HG03045 (cell line): ENCODE measurements around the gene ATRAID.

Experiments used
- ATAC-seq: cut with Tn5 transposase; IDR thresholded peaks from one replicate; pipeline ENCODE4 v1.9.1; 2021; ENCODE audit warnings: mild to moderate bottlenecking, moderate library complexity; ENCODE audit not compliant: unreplicated experiment

The ATRAID gene

DNA sequence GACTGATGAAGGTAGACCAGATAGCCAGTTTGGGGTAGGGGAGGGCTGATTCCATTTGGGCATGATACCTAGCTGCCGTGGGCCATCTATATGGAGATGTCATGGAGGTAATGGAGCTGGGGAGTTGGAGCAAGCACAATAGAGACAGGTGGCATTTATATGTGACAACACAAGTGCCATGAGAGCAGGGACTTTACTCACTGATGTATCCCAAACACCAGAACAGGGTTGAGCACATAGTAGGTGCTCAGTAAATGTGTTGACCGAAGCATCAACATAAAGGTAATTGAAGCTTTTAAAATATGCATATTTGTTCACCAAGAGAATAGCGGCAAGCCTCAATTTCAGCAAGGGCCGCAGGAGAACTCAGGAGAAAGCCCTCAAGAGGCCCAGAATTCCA, 36.1 kb downstream of the ATRAID start:
- no peak for ATAC-seq

GRCh38 chr2:27249159-27249890, 37.5 kb downstream of the ATRAID start:
- no peak for ATAC-seq

GRCh38 chr2:27249891-27250651, 38.2 kb downstream of the ATRAID start:
- no peak for ATAC-seq

DNA sequence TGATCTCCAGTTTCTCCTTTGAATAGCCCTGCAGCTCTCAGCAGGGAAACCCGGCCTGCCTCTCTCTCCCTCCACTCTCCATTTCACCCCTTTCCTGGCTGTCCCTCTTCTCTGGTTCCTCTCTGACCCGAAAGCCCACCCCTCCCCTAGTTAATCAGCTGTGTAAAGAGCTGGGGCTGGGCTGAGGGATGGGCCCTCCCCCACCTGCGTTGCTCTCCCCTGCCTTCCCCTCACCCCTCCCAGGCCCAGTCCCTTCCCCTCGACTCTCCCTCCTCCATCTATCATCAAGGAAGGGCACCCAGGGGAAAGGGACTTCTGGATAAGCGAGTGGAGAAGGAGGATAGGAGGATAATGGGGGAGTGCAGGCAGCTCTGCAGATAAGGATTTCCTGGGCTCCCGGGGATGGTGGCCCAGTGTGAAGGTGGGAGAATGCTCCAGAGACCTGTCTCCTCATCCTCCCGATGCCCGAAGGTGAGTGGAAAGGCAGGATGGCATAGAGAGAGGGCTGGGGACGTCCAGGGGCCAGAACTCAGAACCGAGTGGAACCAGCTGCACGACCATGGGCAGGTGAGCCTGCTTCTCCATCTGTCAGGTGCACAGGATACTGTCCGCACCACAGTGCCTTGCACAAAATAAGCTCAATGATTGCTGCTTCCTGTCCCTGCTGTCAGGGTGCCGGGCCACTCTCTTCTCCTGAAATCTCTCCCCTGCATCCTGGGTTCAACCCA, 39.0 kb downstream of the ATRAID start:
- ATAC-seq = no peak

GRCh38 chr2:27251766-27252165, 39.9 kb downstream of the ATRAID start:
- no peak for ATAC-seq

- no peak for ATAC-seq
Measured at GRCh38 chr2:27255187-27255586, 43.3 kb downstream of the ATRAID start.

DNA sequence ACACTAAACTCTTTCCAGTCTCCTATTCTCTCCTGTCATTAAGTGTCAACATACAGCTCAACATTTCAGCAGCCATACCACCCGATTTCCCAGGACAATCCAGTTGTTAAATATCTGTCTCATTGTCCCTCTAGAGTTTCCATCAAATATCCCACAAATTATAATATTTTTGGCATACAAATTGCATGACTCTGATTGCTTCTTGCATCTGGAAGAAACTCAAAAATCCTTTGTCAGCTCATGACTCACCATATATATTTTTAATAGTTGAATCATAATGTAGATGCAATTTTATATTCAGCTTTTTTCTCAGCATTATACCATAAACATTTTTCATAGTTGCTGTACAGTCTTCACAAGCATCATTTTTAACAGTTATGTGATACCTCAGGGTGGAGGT, 43.8 kb downstream of the ATRAID start:
- ATAC-seq = no peak

- no peak for ATAC-seq
Measured at GRCh38 chr2:27256855-27257454, 45.1 kb downstream of the ATRAID start.

DNA sequence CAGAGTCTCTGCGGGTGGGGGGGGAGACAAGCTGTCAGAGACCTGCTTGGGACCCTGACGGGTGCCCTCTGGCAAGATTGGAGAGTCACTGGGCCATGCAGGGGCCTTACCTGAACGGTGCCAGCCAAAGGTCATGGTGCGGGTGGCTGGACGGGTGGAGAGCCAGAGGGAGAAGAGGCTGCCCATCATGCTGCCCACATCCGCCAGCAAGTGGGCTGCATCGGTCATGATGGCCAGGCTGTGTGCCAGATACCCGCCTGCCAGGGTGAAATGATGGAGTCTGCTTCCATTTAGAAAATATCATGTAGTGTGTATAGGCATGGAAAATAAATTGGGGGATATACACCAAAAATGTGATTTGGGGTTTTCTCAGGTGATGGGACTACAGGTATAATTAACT, 46.2 kb downstream of the ATRAID start:
- ATAC-seq = no peak

GRCh38 chr2:27261241-27261925, 49.5 kb downstream of the ATRAID start:
- no peak for ATAC-seq

DNA sequence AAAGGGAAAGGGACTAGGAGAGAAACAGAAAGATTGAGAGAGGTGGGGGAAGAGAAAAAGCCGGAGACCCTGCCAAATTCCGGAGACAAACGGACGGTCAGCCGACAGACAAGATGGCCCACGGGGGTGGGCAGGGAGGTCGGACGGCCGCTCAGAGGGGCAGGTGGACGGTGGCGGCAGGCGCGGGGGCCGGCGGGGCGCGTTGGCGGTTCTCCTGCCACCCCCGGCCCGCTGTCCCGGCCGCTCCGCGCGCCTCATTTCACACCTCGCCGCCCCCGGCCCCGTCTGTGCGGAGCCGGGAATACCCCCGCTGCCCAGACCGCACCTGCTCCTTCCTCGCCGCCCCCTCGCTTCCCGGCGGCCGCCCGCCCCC, 50.1 kb downstream of the ATRAID start:
- no peak for ATAC-seq

DNA sequence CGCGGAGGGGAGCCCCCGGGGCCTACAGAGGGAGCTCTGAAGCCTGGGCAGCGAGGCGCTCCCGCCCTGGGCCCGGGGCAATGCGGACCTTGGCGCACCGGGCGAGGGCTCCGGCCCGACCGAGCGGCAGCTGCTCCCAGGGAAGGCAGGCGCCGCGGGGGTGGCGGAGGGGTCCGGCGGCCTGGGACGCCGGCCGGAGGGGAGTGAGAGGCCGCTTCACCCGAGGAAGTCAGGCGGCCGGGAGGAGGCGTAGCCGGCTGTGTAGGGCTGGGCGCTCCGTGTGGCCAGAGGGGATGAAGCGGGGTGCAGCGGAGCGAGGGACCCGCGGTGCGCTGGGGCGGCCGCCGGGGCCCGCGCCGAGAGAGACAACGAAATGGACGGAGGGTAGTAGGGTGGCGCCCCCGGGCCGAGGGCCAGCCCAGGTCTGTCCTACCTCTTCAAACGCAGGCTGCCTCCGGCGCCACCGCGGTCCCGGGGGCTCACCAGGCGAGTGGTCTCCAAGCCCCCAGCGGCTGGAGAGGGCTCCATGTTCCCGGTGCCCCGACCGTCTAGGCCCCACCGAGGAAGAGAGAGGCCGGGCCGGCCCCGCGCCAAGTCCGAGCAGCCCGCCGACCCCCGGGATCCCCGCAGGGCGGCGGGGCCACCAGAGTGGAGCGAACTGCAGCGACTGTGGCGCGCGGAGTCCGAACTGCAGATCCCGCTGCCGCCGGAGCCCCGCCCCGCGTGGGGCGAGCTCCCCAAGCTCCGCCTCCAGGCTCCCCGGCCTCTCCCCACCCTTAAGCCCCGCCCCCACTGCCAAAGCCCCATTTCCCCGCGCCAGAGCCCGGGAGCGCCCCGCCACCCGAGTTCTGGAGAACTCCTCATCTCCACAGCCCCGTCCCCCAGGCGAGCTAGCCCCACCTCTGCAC, 50.8 kb downstream of the ATRAID start, which contains the start of gene SLC30A3:
SLC30A3 (minus strand) TSS at position 669 of the 908 bp plus-strand sequence; CDS start at position 528, 141 bp downstream.
- peak; percentile 49 for ATAC-seq

- no peak for ATAC-seq
Measured at GRCh38 chr2:27263287-27264252, 51.7 kb downstream of the ATRAID start.

DNA sequence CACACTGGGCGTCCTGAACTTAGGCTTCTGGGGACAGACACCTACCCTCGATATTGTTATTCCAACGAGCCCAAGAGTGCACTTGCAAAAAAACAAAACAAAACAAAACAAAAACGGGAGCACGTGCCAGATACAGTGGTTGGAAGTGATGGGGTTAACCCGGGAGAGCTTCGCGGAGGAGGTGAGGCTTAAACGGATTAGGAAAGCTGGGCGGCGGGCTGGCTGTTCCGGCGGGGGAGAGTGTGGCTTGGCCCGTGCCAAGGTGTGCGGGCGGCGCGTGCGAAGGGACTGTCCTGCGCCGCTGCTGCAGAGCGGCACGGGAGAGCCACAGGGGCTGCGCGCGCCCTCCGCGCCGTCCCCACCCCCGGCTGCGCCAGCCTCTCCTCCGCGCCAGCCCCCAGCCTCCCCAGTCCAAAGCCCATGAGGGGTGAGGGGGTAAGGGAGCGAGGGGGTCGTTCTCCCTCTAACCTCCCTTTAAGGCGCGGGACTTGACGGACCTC, 52.5 kb downstream of the ATRAID start:
- no peak for ATAC-seq

DNA sequence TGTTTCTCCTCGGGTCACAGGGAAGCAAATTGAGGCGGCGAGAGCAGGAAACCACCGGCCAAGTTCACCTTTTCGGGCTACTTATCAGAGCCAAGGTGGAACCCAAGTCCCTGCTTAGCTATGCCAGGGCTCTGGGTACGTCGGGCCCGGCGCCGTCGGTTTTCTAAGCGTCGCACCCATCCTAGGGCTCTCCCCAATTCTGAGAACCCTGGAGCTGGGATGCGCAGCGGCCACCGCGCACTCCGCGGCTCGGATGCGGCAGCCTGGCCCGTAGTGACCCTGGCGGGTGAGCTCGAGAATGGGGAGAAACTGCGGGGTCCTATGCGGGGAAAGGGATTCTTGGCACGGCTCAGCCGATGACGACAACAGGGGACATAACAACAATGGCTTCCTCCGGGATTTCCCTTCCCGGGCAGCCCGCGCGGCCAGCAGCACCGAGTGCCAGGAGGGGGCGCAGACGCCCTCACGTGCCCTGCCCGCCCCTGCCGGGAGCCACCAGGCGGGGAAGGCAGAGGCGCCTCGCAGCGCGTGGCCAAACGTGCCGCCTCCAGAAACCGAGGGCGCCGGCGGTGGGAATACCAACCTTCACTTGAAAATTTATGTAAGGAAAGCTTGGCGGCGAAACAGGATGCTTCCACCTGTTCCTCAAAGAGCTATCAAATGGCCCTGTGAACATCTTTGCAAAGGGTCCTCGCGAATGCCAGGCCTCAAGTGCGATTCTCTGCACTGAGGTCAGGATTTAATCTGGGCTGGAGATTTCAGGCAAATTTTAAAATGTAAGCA, 53.1 kb downstream of the ATRAID start:
- ATAC-seq = no peak

DNA sequence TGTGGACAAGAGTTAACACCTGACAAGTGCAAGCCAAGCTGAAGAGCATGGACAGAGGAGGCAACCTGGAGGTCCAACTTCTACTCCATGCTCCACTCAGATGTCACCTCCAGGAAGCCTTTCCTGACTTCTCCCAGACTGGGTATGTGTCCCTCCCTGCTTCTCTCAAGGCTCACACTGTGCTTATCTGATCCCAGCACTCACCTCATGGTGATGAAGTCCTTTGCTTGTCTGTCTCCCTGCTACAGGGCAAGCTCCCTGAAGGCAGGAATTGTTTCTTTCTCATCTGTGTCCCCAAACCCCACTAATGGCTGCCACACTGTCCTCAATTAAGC, 53.7 kb downstream of the ATRAID start:
- no peak for ATAC-seq
